RCC 7860 (cell line): Measurements from ENCODE around the gene NCKAP1.
A peak's percentile ranks its signal among the peaks of the same experiment; 100 is the strongest.
"Not testable (repeated sequence)": the region's sequence is repeated elsewhere in the genome, so short reads cannot be mapped to it uniquely, and the experiment has no call there.

Source experiments
- DNase-seq: peaks from one replicate; pipeline ENCODE4 v3.0.0-alpha.2; 2015; ENCODE audit warnings: low spot score
- FAIRE-seq: peaks from 2 replicates; lab custom pipeline; 2012; peaks lifted over from hg19 to GRCh38; lab: Jason Lieb, UNC

Gene NCKAP1

DNA sequence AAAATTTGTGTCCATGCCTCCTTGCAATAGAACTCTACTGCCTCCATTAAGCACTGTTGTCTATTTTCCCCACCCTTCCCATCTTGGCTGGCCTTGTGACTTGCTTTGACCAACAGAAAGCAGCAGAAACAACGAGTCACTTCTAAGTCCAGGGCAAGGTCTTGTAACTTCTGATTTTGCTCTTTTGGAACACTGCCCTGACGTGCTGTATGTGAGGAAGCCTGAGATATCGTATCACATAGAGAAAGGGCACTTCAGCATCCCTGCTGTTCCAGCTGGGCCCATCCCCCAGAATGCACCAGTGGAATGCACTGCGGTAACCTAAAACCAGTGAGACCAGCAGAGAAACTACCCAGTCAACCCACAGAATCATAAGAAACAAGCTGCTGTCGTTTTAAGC lies 28.1 kb downstream of the NCKAP1 start:
- no peak for FAIRE-seq
- DNase-seq, result peak; percentile 38

DNA sequence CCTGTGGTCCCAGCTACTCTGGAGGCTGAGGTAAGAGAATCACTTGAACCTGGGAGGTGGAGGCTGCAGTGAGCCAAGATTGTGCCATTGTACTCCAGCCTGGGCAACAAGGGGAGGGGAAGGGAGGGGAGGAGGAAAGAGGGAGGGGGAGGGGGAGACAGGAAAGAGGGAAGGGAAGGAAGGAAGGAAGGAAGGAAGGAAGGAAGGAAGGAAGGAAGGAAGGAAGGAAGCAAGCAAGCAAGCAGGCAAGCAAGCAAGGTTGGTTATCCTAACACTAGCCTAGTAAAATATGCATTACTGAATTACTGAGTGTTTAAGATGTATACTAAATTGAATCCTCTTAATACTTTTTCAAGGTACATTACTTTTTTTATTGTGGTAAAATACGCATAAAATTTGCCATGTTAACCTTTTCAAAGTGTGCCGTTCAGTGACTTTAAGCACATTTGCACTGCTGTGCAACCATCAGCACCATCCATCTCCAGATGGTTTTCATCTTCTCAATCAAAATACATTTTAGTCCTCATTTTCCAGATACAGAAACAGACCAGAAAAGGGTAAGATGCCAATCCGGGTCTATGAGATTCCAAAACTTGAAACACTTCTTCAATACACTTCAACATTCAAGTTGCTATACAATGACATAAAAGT lies 28.9 kb downstream of the NCKAP1 start:
- no peak for DNase-seq

DNA sequence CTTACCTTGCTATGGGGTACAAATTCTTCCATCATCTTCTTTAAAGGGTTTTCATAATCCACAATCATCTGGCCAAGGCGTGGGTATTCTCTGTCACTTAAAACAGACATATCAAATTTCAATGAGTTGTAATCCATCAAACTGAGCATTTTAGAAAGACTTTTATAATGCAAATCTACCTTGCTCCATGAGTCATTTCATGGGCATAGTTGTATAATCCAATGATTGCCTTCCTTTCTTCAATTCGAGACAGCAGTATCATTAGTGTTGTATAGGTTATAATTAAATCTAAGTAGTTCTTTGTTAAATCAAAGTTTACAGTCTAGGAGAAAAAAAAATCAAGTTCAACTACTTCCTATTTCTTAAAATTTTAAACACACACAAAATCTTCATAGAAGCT lies 36.3 kb downstream of the NCKAP1 start:
- FAIRE-seq (peak; percentile 27), DNase-seq (no peak)

More for the DNA sequence above, 28.9 kb downstream of the NCKAP1 start:
- no peak for FAIRE-seq

DNA sequence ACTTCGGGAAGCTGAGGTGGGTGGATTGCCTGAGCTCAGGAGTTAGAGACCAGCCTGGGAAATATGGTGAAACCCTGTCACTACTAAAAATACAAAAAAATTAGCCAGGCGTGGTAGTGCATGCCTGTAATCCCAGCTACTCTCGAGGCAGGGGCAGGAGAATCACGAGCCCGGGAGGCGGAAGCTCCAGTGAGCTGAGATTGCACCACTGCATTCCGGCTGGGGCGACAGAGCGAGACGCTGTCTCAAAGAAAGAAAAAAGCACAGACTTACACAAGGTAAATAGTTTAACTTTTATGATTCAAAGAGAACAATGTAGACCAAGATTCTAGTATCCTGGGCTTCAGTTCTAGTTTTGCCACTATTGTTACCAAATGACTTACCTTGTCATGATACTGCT lies 37.4 kb downstream of the NCKAP1 start:
- DNase-seq, result peak; percentile 68
- FAIRE-seq, result peak; percentile 87

DNA sequence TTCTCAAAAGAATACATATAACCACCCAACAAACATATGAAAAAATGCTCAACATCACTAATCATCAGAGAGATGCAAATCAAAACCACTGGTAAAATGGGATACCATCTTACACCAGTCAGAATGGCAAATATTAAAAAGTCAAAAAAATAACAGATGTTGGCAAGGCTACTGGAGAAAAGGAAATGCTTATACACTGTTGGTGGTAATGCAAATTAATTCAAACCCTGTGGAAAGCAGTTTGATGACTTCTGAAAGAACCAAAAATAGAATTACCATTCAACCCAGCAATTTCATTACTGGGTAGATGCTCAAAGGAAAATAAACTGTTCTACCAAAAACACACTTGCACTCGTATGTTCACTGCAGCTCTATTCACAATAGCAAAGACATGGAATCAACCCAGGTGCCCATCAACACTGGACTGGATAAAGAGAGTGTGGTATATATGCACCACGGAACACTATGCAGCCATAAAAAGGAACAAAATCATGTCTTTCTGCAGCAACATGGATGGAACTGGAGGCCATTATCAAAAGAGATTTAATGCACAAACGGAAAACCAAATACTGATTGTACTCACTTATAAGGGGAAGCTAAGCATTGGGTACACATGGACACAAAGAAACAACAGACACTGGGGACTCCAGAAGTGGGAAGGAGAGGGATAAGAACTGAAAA lies 38.8 kb downstream of the NCKAP1 start:
- FAIRE-seq, result no peak

DNA sequence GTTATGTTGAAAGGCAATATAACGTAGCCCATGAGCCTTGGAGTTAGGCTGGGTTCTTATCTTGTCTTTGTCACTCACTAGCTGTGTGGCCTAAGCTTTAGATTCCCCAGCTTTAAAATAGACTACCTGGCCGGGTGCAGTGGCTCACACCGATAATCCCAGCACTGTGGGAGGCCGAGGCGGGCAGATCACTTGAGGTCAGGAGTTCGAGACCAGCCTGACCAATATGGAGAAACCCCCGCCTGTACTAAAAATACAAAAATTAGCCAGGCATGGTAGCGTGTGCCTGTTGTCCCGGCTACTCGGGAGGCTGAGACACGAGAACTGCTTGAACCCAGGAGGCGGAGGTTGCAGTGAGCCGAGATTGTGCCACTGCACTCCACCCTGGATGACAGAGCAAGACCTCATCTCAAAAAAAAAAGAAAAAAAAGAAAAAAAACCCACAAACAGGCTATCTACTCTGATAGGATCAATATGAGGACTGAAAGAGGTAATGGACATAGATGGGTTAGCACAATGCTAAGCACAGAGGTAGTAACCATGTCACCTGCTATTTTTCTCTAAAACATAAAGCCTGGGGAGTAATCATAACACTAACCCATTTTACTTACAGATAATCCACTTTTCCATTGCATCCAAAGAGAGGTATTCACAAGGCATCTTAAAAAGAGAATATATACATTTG lies 43.9 kb downstream of the NCKAP1 start:
- no peak for FAIRE-seq

More for the DNA sequence above, 38.8 kb downstream of the NCKAP1 start:
- no peak for DNase-seq

DNA sequence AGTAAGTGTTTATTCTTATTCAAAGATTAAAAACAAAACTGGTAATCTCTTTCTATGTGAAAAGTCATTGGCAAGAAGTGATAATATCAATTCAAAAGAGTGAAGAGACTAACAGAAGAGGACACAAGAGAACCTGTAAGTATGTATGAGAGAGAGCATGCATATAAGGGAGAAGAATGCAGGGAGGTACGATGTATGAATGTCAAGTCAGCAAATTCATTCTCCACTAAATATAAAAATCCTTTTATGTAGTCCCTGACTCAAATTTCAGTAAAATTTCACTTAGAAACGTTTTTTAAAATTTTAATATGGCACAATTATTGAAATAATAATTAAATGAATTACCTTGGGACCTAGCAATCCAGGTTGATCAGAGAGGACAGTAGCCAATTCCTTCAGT lies 55.3 kb downstream of the NCKAP1 start:
- FAIRE-seq (no peak), DNase-seq (no peak)

More for the DNA sequence above, 43.9 kb downstream of the NCKAP1 start:
- DNase-seq, result no peak

DNA sequence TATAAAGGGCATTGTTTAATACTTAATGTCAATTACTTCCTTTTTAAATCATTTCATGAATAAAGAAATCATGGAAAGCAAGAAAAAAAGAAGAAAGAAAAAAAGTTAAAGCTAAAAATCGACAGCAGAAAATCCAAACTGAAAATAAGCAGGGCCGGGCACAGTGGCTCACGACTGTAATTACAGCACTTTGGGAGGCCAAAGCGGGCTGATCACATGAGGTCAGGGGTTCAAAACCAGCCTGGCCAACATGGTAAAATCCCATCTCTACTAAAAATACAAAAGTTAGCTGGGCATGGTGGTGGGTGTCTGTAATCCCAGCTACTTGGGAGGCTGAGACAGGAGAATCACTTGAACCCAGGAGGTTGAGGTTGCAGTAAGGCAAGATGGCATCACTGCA lies 56.8 kb downstream of the NCKAP1 start:
- not testable (repeated sequence) for FAIRE-seq

DNA sequence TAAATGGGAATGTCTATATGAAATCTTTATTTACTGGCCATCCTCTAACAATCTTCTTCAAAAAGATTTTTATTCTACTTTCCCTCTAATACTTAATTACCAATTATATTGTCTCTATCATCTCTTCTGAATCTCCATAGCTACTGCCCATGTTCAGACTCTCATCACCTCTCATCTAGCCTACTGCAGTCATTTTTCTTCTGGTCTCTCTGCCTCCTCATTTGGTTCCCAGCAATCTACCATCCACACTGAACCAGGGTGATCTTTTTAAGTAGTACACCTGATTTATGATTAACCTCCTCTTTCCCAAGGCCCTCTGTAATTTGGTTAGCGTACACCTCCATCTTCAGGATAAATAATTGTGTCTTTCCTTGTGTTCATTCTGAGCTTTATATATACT lies 57.6 kb downstream of the NCKAP1 start:
- FAIRE-seq (no peak), DNase-seq (no peak)

More for the DNA sequence above, 56.8 kb downstream of the NCKAP1 start:
- not testable (repeated sequence) for DNase-seq

DNA sequence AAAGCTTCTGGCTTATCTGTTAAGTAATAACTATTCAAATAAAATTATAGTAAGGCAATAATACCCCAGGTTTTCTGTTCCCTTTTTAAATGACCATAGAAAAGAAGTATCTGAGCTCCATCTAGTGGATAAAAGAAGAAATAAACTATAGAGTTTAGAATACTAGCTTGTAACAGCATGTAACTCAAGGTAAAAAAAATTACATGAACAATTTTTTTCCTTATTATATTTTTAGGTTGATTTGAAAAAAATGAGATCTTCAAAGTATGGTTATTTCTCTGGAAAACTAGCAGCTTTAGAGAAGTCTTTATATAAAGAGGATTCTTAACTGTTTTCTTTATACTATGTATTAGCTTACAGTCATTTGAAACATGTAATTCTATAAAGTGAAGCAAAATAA lies 58.1 kb downstream of the NCKAP1 start:
- peak; percentile 72 for DNase-seq
- FAIRE-seq, result peak; percentile 93

DNA sequence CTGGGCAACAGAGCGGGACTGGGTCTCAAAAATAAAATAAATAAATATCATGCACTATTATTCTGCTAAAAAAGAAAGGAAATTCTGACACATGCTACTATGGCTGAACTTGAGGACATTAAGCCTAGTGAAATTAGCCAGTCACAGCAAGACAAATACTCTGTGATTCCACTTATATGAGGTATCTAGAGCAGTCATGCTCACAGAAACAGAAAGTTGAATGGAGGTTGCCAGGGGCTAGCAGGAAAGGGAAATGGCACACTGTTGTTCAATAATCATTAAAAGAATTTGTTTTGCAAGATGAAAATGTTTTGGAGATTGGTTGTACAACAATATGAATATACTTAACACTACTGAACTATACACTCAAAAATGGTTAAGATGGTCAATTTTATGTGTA lies 60.8 kb downstream of the NCKAP1 start:
- DNase-seq (no peak), FAIRE-seq (no peak)

DNA sequence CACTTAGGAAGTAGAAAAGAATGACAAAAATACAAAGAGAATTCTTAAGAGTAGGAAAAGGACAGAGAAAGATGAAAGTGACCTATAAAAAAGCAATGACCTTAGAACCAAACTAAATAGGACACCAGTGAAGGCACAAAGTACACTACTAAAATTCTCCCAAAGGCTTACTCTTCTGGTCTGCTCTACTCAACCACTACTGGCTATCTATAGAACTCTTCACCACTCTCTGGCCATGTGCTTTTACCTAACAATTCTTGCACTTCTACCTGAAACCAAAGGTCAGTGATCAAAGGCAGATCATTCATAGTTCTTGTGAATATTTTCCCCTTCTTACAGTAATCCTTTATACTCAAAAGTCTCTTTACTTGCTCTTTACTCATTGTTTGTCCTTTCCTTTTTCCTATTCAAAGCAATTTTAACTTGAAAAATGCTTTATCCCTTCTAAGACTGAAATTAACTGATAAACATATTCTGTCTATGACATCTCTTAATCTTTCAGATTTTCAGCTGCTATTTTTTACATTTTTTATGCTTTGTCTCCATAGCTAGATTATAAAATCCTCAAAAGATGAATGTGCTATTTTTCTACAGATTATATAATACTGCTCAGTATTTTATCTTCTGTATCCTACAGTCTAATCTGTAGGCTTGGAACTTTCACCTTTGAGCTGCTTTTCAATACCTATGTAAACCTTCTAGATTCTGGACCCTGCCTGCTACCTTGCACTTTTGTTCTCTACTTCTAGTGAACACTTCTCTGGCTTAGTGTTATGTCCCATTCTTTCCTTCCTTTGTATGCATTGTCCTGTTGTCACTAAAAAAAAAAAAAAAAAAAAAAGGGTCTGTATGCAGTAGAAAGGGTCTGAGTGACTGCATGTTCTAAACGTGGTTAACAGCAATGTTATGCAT lies 64.6 kb downstream of the NCKAP1 start:
- no peak for DNase-seq
- FAIRE-seq, result no peak

DNA sequence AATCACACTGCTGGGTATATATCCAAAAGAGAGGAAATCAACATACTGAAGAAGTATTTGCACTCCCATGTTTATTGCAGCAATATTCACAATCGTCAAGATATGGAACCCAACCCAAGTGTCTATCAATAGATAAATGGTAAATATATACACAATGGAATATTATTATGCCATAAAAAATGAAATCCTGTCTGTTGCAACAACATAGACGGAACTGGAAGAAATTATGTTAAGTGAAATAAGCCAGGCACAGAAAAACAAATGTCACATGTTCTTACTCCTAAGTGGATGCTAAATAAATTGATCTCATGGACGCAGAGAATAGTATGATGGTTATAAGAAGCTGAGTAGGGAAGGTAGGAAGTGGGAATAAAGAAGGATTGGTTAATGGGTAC lies 65.7 kb downstream of the NCKAP1 start:
- FAIRE-seq, result no peak

DNA sequence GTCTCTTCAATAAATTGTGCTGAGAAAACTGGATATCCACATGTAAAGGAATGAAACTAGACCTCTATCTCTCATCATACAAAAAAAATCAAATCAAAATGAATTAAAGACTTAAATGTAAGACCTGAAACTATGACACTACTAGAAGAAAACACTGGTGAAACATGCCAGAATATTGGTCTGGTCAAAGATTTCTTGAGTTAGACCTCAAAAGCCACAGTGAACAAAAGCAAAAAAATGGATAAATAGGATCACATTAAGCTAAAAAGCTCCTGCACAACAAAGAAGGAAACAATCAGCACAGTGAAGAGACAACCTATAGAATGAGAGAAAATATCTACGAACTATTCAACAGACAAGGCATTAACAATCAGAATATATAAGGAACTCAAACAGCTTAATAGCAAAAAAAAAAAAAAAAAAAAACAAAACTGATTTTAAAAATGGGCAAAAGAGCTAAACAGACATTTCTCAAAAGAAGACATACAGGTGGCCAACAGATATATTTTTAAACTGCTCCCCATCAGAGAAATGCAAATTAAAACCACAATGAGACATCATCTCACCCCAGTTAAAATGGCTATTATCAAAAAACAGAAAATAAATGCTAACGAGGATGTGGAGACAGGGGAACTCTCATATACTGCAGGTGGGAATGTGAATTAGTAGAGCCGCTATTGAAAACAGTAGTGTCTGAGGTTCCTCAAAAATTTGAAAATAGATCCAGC lies 66.3 kb downstream of the NCKAP1 start:
- FAIRE-seq, result no peak
- no peak for DNase-seq

More for the DNA sequence above, 65.7 kb downstream of the NCKAP1 start:
- no peak for DNase-seq

DNA sequence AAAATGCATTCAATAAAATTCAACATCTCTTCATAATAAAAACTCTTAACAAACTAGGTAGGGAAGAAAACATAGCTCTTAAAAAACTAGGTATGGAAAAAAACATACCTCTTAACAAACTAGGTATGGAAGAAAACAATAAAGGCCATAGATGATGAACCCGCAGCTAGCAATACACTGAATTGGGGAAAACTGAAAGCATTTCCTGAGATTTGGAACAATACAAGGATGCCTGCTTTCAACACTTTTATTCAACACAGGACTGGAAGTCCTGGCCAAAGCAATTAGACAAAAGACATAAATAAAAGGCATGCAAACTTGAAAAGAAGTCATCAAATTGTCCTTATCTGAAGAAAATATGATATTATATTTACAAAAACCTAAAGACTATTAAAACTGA lies 67.8 kb downstream of the NCKAP1 start:
- DNase-seq (no peak), FAIRE-seq (no peak)

DNA sequence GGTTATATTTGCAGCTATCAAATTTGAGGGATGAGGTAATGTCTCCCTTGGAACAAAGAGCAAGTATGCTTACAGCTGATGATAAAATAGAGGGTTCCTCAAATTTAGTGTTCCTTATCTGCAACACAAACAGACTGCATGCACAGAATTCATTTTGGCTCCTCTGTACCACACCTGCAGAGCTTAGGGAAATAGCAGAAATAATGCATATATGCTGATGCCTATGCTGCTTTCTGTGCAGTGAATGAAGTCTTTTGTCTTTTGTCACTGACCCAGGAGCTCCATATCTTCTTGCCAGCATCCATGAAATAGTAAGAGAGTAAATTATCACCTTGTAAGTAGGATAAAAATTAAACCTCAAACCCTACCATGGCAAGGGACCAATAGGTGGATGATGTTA lies 69.8 kb downstream of the NCKAP1 start:
- no peak for DNase-seq

DNA sequence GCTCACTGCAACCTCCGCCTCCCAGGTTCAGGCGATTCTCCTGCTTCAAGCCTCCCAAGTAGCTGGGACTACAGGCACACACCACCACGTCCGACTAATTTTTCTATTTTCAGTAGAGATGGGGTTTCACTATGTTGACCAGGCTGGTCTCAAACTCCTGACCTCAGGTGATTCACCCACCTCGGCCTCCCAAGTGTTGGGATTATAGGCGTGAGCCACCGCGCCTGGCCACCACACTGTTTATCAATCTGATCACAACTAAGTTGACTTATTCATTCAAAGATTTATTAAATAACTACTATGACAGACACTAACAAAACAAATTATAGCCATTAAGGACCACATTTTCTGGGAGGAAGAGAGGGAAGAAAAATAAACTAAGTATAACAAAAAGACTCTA lies 71.9 kb downstream of the NCKAP1 start:
- FAIRE-seq, result not testable (repeated sequence)

More for the DNA sequence above, 69.8 kb downstream of the NCKAP1 start:
- no peak for FAIRE-seq

DNA sequence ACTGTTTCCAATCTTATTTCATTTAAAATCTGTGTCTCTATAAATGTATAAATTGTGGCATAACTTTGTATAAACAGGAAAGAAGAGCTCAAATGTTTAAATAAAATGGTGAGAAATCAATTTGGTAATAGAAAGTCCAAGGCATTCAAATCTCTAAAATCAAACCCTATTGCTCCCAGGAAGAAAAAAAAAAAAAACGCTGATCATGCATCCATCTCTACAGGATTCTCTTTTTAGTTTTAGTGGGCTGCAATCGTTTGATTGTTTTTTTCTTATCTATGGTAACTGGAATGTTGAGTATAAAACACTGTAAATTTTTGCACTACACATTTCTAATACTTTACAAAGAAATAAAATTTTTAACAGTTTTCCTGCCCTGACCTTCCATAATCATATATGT lies 75.6 kb downstream of the NCKAP1 start:
- DNase-seq (no peak), FAIRE-seq (no peak)

More for the DNA sequence above, 71.9 kb downstream of the NCKAP1 start:
- not testable (repeated sequence) for DNase-seq

DNA sequence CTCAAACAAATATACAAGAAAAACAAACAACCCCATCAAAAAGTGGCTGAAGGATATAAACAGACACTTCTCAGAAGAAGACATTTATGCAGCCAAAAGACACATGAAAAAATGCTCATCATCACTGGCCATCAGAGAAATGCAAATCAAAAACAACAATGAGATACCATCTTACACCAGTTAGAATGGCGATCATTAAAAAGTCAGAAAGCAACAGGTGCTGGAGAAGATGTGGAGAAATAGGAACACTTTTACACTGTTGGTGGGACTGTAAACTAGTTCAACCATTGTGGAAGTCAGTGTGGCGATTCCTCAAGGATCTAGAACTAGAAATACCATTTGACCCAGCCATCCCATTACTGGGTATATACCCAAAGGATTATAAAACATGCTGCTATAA lies 77.4 kb downstream of the NCKAP1 start:
- not testable (repeated sequence) for FAIRE-seq, DNase-seq

DNA sequence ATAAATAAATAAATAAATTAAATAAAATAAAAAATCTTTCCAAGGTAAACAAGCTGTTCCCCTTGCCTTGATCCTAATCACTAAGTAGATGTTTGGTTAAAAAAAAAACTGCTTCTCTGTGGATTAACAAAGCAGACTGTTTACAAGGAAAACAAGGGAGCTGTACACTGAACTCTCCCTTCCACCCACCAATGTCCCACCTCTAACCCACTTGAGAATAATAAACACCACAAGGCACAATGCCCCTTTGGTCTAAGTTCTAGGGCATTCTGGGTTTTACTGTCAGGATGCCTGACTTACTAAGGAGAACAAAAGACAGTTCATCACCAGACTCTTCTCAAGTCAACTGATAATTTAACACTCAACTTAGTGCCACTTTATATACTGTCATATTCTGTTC lies 83.5 kb downstream of the NCKAP1 start:
- DNase-seq (no peak), FAIRE-seq (no peak)
